VCaP (cell line): Measurements from ENCODE around the gene NAV2.

Source experiments
- H3K27ac ChIP-seq: fragments of 450-650 bp; 2 replicates; pipeline ENCODE4 v1.5.1; 2017
- TF ChIP-seq, protein P1 (sequence below): fragments of 450-650 bp; conservative IDR thresholded peaks from 2 replicates; pipeline ENCODE4 v1.5.1; 2017; ENCODE audit warnings: mild to moderate bottlenecking, moderate library complexity

NAV2 gene

DNA sequence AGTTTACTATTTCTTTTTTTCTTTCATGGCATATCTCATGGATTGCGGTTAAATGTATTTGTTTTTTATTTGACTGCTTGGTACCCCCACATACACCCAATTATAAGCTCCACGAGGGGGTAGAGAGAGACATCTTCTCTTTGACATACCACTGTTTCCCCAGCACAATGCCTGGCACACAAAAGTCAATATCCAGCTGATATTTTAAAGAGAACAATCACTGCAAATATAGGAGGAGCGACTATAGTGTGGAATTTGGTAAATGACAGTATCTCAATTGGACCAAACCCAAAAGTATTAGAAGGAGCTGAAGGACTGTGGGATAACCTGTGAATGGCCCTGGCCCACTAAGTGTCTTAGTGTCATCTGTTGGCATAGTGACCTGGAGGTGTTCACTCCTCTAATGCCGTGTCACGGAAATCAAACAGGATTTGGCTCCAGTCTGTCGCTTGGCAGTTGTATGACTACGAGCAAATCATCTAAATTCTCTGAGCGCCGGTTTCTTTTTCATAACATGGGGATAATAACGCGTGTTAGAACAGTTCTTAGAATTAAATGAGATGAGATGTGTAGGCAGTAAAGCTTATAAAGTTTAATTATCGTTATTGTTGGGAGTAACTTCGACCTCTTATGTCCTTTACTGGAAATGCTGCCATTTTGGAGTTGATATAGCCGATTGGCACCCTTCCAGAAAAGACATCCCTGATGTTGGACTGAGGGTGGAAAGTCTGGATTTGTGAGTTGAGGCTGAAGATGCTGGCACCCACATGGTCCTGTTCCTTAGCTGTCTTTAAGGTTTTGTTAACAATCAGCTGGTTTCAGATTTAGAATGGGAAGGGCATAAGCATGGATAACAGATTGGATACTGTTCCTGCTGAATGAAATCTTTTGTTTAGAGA lies 303.1 kb downstream of the NAV2 start:
- no peak overlapping the region for H3K27ac ChIP-seq
- TF ChIP-seq, protein P1, sequence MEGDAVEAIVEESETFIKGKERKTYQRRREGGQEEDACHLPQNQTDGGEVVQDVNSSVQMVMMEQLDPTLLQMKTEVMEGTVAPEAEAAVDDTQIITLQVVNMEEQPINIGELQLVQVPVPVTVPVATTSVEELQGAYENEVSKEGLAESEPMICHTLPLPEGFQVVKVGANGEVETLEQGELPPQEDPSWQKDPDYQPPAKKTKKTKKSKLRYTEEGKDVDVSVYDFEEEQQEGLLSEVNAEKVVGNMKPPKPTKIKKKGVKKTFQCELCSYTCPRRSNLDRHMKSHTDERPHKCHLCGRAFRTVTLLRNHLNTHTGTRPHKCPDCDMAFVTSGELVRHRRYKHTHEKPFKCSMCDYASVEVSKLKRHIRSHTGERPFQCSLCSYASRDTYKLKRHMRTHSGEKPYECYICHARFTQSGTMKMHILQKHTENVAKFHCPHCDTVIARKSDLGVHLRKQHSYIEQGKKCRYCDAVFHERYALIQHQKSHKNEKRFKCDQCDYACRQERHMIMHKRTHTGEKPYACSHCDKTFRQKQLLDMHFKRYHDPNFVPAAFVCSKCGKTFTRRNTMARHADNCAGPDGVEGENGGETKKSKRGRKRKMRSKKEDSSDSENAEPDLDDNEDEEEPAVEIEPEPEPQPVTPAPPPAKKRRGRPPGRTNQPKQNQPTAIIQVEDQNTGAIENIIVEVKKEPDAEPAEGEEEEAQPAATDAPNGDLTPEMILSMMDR: no peak

DNA sequence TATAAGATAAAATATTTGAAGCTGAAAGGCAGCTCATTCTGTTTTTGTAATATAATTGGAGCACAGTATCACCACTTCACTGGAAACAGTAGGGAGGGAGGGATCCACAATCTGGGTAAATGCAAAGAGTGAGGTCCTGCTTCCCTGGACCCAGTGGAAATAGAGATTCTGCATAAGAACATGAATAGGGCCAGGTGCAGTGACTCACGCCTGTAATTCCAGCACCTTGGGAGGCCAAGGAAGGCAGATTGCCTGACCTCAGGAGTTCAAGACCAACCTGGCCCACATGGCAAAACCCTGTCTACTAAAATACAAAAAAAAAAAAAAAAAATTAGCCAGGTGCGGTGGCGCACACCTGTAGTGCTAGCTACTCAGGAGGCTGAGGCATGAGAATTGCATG lies 303.9 kb downstream of the NAV2 start:
- no peak overlapping the region for H3K27ac ChIP-seq
- TF ChIP-seq, protein P1: no peak

DNA sequence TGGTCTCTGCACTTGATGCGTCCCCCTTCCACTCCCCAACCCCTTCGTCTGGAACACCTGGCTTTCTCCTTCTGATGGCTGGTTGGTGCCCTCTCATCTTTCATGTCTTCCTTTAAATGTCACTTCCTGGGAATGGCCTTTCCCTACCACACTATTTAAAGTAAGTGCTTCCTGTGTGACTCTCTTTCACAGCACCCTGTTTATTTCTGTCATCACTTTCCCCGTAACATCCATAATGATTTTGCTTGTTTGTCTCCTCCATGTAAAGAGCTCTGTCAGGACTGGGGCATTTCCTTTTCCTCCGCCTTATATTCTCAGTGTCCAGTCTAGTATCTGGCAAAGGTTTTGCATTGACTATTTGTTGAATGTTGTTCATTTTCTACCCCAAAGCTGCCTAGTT lies 304.7 kb downstream of the NAV2 start:
- TF ChIP-seq, protein P1: no peak
- no peak overlapping the region for H3K27ac ChIP-seq

DNA sequence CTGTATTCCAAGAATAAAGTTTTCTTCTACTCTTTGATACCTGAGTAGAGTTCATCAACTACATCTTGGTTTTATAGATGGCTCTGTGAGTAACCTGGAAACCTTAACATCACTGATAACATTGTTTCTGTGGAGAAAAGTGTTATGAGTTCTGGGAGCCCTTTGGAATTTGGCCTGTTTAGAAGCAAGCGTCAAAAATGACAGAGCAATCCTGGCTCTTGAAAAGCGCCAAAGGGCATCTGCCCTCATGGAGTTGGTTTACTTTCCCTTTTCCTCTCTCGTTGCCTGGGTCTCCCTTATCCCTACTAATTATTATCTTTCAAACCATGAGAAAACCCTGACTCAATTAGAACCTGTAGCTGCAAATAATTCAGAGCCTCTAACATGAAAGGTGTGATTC lies 307.6 kb downstream of the NAV2 start:
- TF ChIP-seq, protein P1: no peak
- no peak overlapping the region for H3K27ac ChIP-seq

DNA sequence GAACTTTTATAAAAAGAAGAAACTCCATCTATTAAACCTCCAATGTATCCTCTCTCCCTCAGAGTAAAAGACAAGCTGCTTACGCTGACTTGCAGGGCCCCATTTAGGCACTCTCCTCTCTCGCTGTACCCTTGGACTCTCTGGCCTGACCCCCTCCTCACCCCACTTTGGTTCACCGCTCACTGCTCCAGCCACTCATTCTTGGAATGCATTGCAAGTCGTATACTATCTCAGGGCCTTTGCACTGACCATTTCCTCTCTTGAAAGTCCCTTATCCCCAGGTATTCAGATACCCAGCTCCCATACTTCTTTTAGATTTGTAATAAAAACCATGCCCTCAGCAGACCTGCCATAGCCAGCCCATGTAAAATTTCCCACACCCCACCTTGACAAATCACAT lies 308.1 kb downstream of the NAV2 start:
- no peak overlapping the region for H3K27ac ChIP-seq
- TF ChIP-seq, protein P1: no peak

DNA sequence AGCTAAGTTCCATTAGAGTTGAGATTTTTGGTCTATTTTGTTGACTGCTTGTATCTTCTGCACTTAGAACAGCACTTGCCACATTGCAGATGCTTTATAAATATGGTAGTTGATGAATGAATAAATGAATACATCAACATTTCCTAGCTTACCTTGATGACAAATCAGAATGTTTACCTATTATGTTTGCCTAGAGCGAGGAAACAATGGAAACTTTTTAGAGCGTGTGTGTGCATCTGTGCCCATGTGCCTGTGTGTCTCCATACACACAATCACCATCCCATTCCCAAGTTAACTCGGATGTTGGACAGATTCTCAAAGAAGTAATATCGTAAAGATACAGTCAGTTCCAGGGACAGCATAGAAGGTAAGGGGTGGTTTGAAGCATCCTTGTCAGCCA lies 308.6 kb downstream of the NAV2 start:
- H3K27ac ChIP-seq: no peak overlapping the region
- TF ChIP-seq, protein P1: no peak

DNA sequence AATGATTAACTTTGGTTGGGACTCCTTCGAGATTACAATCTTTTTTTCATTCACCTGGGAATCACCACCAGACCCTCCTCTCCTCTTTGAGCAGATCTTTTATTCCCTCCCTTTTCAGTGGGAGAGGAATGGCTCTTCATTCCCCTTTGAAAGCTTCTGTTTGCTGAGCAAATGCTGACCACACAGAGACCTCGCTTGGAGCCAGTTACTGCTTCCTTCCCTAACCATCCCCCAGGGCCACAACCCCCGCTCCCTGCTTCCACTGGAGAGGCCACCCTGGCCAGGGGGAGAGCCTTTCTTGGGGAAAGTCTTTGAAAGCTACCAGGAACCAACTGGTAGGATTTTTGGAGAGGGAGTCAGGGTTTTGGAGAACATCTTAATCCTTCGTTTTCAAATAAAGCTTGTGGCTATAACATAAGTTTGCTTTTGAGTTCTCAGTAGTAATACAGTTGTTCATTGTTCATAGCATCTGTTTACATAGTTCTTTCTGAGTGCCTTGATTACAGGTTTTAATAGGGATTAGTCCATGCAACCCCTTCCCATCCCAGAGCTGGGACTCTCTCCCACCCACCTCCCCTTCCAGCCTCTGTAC lies 309.2 kb downstream of the NAV2 start:
- TF ChIP-seq, protein P1: no peak
- H3K27ac ChIP-seq: no peak overlapping the region
